Activated CD8-positive, alpha-beta memory T cell treated with anti-CD3 and anti-CD28 coated beads for 48 hours (primary cell): ENCODE measurements around the gene RPS8.
A peak's percentile ranks its signal among the peaks of the same experiment; 100 is the strongest.
"Not testable (repeated sequence)": the region's sequence is repeated elsewhere in the genome, so short reads cannot be mapped to it uniquely, and the experiment has no call there.

Experiments used
- DNase-seq, 3 experiments: peaks; one replicate each; pipeline ENCODE4 v3.0.0-alpha.2; 2020; ENCODE audit warnings: low read depth in 2 of 3, low spot score in 2 of 3

RPS8 gene

DNA sequence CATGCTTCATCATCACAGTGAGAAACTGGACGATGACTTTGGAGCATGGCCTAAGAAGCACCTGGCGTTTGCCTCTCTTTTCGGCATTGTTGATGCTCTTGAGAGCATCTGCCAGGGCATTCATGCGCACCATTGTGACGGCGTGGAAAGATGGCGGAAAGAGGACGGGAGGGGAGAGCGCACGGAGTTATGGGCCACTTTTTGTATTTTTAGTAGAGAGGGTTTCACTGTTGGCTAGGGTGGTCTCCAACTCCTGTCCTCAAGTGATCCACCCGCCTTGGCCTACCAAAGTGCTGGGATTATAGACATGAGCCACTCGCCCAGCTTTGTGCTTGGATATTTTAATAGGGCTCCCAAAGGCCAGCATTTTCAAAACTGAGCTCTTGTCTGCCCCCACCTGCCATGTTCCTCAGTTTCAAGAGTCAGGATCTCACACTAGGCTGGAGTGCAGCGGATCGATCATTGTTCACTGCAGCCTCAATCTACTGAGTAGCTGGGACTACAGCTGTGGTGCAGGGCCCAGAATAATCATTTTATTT is 5.3 kb downstream of the RPS8 start:
- no peak for DNase-seq

GRCh38 chr1:44783697-44784093 is 8.4 kb downstream of the RPS8 start:
- no peak for DNase-seq

- DNase-seq: no peak
Measured at GRCh38 chr1:44784094-44785028, 9.0 kb downstream of the RPS8 start.

- no peak for DNase-seq
Measured at GRCh38 chr1:44785029-44785380, 9.7 kb downstream of the RPS8 start.

GRCh38 chr1:44785501-44786137 is 10.3 kb downstream of the RPS8 start:
- DNase-seq: no peak

DNA sequence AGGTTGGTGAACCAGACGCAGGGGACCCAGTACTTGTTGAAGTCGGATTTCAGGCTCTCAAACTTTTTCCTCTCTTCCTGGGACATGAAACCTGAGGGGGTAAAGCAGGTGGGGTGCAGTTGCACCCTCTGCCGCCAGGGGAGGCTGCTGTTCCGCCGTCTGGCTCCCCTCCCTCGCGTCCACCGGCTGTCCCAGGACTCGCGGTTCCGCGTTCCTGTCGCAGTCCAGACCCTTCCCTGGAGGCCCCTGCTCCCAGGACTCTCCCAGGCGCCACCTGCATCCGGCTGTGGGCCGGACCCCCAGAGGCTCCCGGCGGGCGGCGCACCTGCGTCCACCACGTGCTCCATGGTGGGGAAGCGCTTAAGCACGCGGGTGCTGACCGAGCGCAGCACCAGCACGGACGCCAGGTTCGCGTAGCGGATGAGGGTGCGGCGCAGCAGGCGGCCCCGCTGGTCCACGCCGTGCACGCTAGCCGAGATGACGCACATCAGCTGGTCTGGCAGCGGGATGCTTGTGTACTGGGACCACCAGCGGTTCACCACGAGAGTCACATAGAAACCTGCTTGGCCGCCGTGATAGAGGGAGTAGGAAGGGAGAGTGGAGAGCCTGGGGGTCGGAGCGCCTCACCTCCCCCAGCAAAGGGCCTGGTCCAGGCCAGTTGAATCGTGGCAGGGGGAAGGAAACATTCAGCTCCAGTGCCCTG is 10.9 kb downstream of the RPS8 start:
- DNase-seq: peak in 1 of 3 experiments; percentile 50

DNA sequence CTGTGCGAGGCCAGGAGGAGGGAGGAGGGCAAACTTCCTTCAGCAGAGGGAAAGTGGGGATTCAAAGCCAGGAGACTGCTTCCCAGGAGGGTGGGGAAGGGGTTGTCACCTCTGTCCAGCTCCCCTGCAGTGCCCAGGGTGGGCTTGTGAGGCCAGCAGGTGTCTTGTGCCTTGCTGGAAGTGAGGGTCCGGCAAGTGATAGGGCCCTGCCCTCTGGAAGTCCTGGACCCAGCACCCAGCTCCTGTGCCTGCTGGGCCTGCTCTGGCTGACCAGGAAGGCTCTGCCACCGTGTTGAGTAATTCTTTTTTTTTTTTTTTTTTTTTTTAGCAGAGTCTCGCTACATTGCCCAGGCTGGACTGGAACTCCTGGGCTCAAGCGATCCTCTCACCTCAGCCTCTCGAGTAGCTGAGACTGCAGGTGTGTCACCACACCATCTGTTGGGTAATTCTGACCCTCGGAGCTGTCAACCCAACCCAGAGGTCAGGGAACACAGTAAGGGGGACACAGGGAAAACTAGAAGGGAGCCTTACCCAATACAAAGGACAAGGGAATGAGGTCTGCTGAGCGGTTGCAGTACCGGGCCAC is 11.6 kb downstream of the RPS8 start:
- DNase-seq: no peak

DNA sequence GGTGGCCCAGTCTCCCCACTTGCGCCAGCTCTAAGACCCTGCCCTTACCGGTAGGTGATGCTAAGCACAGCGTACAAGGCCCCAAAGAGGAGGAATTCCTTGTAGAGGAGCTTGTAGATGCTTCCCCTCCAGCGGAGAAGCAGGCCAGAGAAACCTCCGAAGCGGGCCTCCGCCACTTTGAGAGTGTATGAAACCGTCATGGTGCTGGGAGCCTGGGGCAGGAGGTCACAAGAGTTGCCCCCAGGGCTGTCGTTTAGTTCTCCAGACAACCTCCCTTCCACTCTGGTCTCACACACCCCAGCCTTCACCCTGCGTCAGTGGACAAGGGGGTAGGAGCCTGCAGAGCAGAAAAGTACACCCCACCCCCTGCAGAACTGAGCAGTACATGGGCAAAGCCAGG is 12.2 kb downstream of the RPS8 start:
- DNase-seq: no peak

GRCh38 chr1:44788120-44788860 is 12.9 kb downstream of the RPS8 start, which contains the start of gene BEST4:
Gene BEST4, minus strand, starts transcription at chr1:44788170. Its CDS starts 465 bp downstream, at chr1:44787705.
- DNase-seq: no peak

- DNase-seq: no peak
Measured at GRCh38 chr1:44790968-44791801, 15.8 kb downstream of the RPS8 start.

DNA sequence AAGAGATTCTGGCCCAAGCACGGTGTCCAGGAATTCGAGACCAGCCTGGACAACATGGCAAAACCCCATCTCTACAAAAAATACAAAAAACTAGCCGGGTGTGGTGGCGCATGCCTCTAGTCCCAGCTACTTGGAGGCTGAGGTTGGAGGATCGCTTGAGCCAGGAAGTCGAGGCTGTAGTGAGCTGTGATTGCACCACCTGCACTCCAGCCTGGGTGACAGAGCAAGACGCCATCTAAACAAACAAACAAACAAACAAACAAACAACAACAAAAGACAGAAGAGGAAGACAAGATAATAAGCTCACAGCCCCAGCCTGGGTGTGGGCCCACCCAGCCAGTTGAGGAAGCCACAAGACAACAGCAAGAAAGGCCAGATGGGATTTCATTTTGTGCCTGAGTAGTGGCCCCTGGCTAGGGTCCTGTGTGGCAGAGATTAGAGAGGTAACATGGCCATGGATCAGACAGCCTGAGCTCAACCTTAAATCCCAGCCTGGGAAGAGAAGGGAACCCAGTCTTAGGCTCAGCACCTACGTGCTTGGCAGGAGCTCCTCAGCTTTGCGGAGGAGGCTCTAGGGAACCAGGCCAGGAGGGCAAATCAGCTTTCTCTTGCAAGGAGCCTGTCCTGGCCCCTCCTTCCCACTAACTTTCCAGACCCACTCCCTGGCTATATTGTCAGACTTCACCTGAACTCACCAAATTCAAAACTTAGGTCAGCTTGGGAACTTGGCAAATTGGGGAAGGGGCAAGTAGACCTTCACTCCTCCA is 17.6 kb downstream of the RPS8 start:
- DNase-seq: no peak

DNA sequence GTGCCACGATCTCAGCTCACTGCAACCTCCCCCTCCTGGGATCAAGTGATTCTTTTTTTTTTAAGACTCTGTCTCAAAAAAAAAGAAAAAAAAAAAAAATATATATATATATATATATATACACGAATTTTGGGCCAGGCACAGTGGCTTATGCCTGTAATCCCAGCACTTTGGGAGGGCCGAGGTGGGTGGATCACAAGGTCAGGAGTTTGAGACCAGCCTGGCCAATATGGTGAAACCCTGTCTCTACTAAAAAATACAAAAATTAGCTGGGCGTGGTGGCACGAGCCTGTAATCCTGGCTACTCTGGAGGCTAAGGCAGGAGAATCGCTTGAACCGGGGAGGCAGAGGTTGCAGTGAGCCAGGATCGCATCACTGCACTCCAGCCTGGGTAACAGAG is 22.5 kb downstream of the RPS8 start:
- not testable (repeated sequence) for DNase-seq

DNA sequence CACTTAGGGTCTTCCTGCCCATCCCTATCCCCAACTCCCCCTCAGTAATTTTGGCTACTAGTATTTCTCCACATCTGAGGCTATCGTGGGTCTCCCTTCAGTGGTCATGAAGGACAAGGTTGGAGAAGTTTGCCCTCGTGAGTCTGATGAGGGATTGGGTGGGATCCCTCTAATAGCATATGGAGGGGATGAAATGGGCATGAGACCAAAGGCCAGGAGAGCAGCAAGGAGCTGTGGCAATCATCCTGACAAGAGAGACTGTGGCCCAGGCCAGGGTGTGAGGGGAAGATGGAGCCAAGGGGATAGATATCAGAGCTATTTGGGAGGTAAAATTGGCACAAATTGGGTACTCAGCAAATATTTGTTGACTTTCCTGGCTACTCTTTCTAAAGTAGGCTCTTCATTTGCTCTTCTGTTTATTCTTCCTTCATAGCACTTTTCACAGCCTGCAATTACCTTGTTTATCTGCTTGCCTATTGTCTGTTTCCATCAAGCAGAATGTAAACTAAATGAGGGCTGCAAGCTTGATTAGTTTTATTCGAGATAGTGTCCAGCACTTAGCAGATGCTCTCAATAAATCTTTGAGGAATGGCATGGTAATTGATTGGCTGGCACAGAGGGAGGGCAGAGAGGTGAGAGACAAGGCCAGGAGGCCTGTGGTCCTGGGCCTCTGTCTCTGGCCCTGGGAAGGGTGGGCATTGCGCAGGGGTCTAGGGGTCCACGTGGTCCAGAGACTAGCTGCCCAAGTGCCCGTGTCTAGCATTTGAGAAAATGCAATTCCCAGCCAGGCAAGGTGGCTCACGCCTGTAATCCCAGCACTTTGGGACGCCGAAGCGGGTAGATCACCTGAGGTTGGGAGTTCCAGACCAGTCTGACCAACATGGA is 23.4 kb downstream of the RPS8 start:
- DNase-seq: no peak

GRCh38 chr1:44799770-44800584 is 24.6 kb downstream of the RPS8 start, which contains the start of gene PLK3:
Gene PLK3, plus strand, starts transcription at chr1:44800377. Its CDS starts 87 bp downstream, at chr1:44800464.
- DNase-seq: peak; percentile 94 to 96 (median 94)

- DNase-seq: no peak
Measured at GRCh38 chr1:44801491-44802305, 26.4 kb downstream of the RPS8 start.
